ENCODE data around the gene NAV2. TPM values are rescaled to one million over a fixed set of nuclear protein-coding genes. Genes with fewer than 3 reads are reported as not detected.

Gene NAV2
- total RNA-seq, 4 donors from 2014 or later, result 19.2 to 34.7 (median 25.8) TPM

GRCh38 chr11:19989191-19989590 is 276.6 kb downstream of the NAV2 start:
- no peaks in the 10 kb centered on the region for H3K27me3 ChIP-seq
- no peak overlapping the region for H3K27ac ChIP-seq
- TF ChIP-seq, protein P1, sequence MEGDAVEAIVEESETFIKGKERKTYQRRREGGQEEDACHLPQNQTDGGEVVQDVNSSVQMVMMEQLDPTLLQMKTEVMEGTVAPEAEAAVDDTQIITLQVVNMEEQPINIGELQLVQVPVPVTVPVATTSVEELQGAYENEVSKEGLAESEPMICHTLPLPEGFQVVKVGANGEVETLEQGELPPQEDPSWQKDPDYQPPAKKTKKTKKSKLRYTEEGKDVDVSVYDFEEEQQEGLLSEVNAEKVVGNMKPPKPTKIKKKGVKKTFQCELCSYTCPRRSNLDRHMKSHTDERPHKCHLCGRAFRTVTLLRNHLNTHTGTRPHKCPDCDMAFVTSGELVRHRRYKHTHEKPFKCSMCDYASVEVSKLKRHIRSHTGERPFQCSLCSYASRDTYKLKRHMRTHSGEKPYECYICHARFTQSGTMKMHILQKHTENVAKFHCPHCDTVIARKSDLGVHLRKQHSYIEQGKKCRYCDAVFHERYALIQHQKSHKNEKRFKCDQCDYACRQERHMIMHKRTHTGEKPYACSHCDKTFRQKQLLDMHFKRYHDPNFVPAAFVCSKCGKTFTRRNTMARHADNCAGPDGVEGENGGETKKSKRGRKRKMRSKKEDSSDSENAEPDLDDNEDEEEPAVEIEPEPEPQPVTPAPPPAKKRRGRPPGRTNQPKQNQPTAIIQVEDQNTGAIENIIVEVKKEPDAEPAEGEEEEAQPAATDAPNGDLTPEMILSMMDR (IDR thresholded peaks at IDR 0.05), result no peak
- TF ChIP-seq EP300 (IDR thresholded peaks at IDR 0.05) (no peak), POLR2A (IDR thresholded peaks at IDR 0.05) (no peak)
- WGBS, 2 donors, result 82 to 94% methylated on average over 2 of the region's 2 CpGs
- H3K4me1 ChIP-seq, result no peaks in the 10 kb centered on the region
- H3K4me3 ChIP-seq, result no peak overlapping the region
- DNase-seq (ENCODE audit: low spot score in 2 of 2), result no peak
- H3K36me3 ChIP-seq, result peaks cover 0 to 56% (median 0%) of the 10 kb centered on the region in 3 donors
- no peaks in the 10 kb centered on the region for H3K9me3 ChIP-seq

DNA sequence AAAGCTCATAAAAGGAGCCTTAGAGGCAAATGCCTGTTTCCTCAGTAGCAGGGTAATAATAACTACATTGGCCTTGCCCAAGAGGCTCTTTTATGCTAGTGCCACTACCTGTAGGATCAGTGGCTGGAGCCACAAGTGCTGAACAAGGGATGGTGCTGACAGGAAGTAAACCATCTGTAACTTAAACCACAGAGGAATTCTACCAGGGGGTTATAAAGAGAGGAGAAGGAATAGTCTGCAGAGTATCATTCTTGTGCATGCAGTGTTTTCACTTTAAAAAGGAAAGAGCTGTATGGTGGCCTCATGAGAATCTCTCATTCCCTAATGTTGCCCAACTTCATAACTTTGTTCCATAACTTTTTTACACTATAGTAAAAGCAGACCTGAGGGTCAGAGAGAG is 279.5 kb downstream of the NAV2 start:
- Histone ChIP-seq H3K27ac (no peak overlapping the region), H3K27me3 (no peaks in the 10 kb centered on the region), H3K4me3 (no peak overlapping the region), H3K36me3 (peaks cover 0 to 48% (median 0%) of the 10 kb centered on the region in 3 donors), H3K9me3 (no peaks in the 10 kb centered on the region), H3K4me1 (no peaks in the 10 kb centered on the region)
- no peak for DNase-seq (ENCODE audit: low spot score in 2 of 2)
- TF ChIP-seq, protein P1 (IDR thresholded peaks at IDR 0.05), result no peak

DNA sequence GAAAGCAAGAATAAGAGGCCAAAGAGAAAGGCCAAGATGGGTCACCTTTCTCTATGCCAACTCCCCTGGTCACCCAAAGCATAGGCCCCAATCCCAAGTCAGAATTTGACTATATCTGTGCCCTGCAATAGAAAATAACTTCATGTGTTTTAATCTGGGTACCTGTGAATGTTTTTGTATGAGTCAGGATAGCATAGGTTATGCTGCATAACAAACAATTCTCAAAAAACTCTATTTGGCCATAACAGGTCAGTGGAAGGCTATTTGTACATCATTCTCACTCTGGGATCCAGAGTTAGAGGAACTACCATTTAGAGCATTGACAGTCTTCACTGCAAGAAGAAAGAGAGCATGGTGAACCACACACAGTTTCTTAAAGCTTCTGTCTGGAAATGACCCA is 280.4 kb downstream of the NAV2 start:
- no peaks in the 10 kb centered on the region for H3K4me1 ChIP-seq
- no peak for DNase-seq (ENCODE audit: low spot score in 2 of 2)
- H3K9me3 ChIP-seq, result no peaks in the 10 kb centered on the region
- TF ChIP-seq, protein P1 (IDR thresholded peaks at IDR 0.05), result no peak
- TF ChIP-seq POLR2A (IDR thresholded peaks at IDR 0.05) (no peak), EP300 (IDR thresholded peaks at IDR 0.05) (no peak)
- H3K27me3 ChIP-seq, result no peaks in the 10 kb centered on the region
- H3K4me3 ChIP-seq, result no peak overlapping the region
- H3K27ac ChIP-seq, result no peak overlapping the region
- H3K36me3 ChIP-seq, result peaks cover 0 to 42% (median 0%) of the 10 kb centered on the region in 3 donors

DNA sequence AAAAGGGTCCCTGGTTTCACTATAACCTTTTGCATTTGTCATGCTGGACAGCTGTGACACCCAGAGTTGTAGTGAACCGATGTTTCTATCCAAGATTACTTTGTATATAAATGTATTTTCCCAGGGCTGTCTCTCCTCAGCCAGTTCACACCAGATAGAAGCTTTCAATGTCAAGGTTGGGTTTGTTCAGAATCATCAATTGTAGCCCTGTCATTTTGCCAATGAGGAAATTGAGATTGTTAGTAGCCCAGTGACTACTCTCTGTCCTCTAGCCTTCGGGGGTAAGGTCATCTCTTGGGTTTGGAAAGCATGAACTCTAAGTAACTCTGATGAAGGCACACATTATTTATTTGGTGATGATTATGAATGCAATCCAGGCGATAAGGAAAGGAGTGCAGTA is 282.0 kb downstream of the NAV2 start:
- H3K27ac ChIP-seq, result no peak overlapping the region
- no peaks in the 10 kb centered on the region for H3K27me3 ChIP-seq
- H3K4me3 ChIP-seq, result no peak overlapping the region
- DNase-seq (ENCODE audit: low spot score in 2 of 2), result no peak
- H3K9me3 ChIP-seq, result no peaks in the 10 kb centered on the region
- 80% methylated on average over 3 of the region's 3 CpGs for WGBS, 2 donors
- H3K4me1 ChIP-seq, result peaks cover 0 to 2% (median 0%) of the 10 kb centered on the region in 4 donors
- H3K36me3 ChIP-seq, result peaks cover 0 to 29% (median 0%) of the 10 kb centered on the region in 3 donors
- TF ChIP-seq POLR2A (IDR thresholded peaks at IDR 0.05) (no peak), EP300 (IDR thresholded peaks at IDR 0.05) (no peak)
- TF ChIP-seq, protein P1 (IDR thresholded peaks at IDR 0.05), result no peak

DNA sequence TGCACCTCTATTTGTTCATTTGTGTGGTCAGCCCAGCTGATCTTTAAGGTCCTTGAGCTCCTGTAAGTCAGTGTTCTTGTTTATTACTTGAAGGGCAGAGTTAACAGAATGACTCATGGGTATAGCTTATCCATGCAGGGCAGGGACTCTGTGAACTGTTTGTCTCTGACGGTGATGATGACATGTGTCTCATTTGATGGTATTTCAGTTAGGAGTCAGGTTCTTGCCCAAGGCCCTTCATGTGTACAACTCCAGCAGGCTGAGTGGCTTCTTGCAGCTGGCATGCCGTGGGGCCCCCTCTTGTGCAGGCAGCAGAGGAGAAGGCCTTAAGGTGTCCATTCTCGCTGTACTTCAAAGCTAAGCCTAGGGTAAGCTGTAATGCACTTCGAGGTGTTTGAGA is 282.5 kb downstream of the NAV2 start:
- 74 to 76% methylated on average over 4 of the region's 4 CpGs for WGBS, 2 donors
- Histone ChIP-seq H3K27me3 (no peaks in the 10 kb centered on the region), H3K27ac (no peak overlapping the region), H3K36me3 (peaks cover 0 to 27% (median 0%) of the 10 kb centered on the region in 3 donors), H3K9me3 (no peaks in the 10 kb centered on the region), H3K4me1 (peaks cover 0 to 7% (median 2%) of the 10 kb centered on the region in 4 donors), H3K4me3 (no peak overlapping the region)
- DNase-seq (ENCODE audit: low spot score in 2 of 2), result no peak
- no peak for TF ChIP-seq EP300 (IDR thresholded peaks at IDR 0.05)
- TF ChIP-seq, protein P1 (IDR thresholded peaks at IDR 0.05), result no peak
- TF ChIP-seq POLR2A (IDR thresholded peaks at IDR 0.05), result no peak
